NCI-H748 (cell line): ENCODE data around the gene INPP5J.
A peak's percentile ranks its signal among the peaks of the same experiment; 100 is the strongest.

ENCODE experiments used
- DNase-seq: peaks from one replicate; lab custom pipeline; 2025; ENCODE audit not compliant: unreplicated experiment; lab: John Stamatoyannopoulos, UW

INPP5J gene

GRCh38 chr22:31124811-31125465 lies 2.2 kb downstream of the INPP5J start:
- no peak for DNase-seq

- DNase-seq = no peak
Measured at GRCh38 chr22:31125521-31126117, 2.9 kb downstream of the INPP5J start.

GRCh38 chr22:31126128-31126868 lies 3.5 kb downstream of the INPP5J start:
- no peak for DNase-seq

- no peak for DNase-seq
Measured at GRCh38 chr22:31126869-31127175, 4.1 kb downstream of the INPP5J start.

GRCh38 chr22:31127181-31127772 lies 4.5 kb downstream of the INPP5J start:
- DNase-seq = no peak

- no peak for DNase-seq
Measured at GRCh38 chr22:31128156-31128555, 5.4 kb downstream of the INPP5J start.

- DNase-seq = no peak
Measured at GRCh38 chr22:31130873-31131272, 8.1 kb downstream of the INPP5J start.

GRCh38 chr22:31133911-31134310 lies 11.1 kb downstream of the INPP5J start:
- no peak for DNase-seq

- no peak for DNase-seq
Measured at GRCh38 chr22:31134688-31135087, 11.9 kb downstream of the INPP5J start.

GRCh38 chr22:31135706-31136105 lies 12.9 kb downstream of the INPP5J start:
- no peak for DNase-seq

GRCh38 chr22:31136155-31136554 lies 13.4 kb downstream of the INPP5J start:
- DNase-seq = no peak

GRCh38 chr22:31136711-31137110 lies 13.9 kb downstream of the INPP5J start:
- DNase-seq = no peak

- no peak for DNase-seq
Measured at GRCh38 chr22:31137721-31138120, 15.0 kb downstream of the INPP5J start.

- DNase-seq = no peak
Measured at GRCh38 chr22:31138126-31138525, 15.4 kb downstream of the INPP5J start.

GRCh38 chr22:31139066-31139465 lies 16.3 kb downstream of the INPP5J start:
- no peak for DNase-seq

- peak; percentile 90 for DNase-seq
Measured at GRCh38 chr22:31139866-31140716, 17.3 kb downstream of the INPP5J start, which contains the start of gene PLA2G3. Gene PLA2G3, minus strand, starts transcription at chr22:31140508. Its CDS starts 154 bp downstream, at chr22:31140354.

- no peak for DNase-seq
Measured at GRCh38 chr22:31140746-31141145, 18.0 kb downstream of the INPP5J start.

GRCh38 chr22:31141551-31141950 lies 18.8 kb downstream of the INPP5J start:
- DNase-seq = no peak

GRCh38 chr22:31142285-31142684 lies 19.5 kb downstream of the INPP5J start:
- no peak for DNase-seq

- no peak for DNase-seq
Measured at GRCh38 chr22:31143038-31143437, 20.3 kb downstream of the INPP5J start.

- no peak for DNase-seq
Measured at GRCh38 chr22:31143537-31143936, 20.8 kb downstream of the INPP5J start.
